BJ (cell line): ENCODE results near the gene ATXN7L3. TPM values are rescaled to one million over a fixed set of nuclear protein-coding genes. Genes with fewer than 3 reads are reported as not detected.
"Not testable (repeated sequence)": the region's sequence is repeated elsewhere in the genome, so short reads cannot be mapped to it uniquely, and the experiment has no call there.

Source experiments
- CTCF ChIA-PET: fragments of 350-600 bp; formaldehyde crosslinking; extraction: SDS; loops from one replicate; lab custom pipeline; 2021; ENCODE audit warnings: antibody characterized with exemption, inconsistent platforms; lab: Yijun Ruan, JAX
- POLR2A ChIA-PET: fragments of 300-600 bp; sonication (Branson Sonifier 250); formaldehyde crosslinking; extraction: SDS; loops from one replicate; lab custom pipeline; 2021; ENCODE audit warnings: antibody characterized with exemption; lab: Charles Lee
- DNase-seq: peaks from one replicate; pipeline ENCODE4 v3.0.0-alpha.2; 2011; ENCODE audit warnings: low read depth
- H3K27me3 ChIP-seq: 2 replicates; pipeline ENCODE4 v1.6.0; 2011; ENCODE audit warnings: low read length; ENCODE audit not compliant: control insufficient read depth, insufficient read depth
- H3K36me3 ChIP-seq: 2 replicates; pipeline ENCODE4 v1.5.1; 2011; ENCODE audit warnings: low read length; ENCODE audit not compliant: control insufficient read depth, insufficient read depth
- H3K4me3 ChIP-seq: 2 replicates; pipeline ENCODE4 v1.5.1; 2011; ENCODE audit warnings: low read depth, mild to moderate bottlenecking, control low read depth, low read length
- CTCF ChIP-seq: IDR thresholded peaks from 2 replicates; pipeline ENCODE4 v1.5.1; 2011; ENCODE audit warnings: low read depth, mild to moderate bottlenecking, control low read depth, inconsistent platforms, low read length, moderate library complexity; ENCODE audit not compliant: insufficient read depth
- polyA plus RNA-seq: library from polyadenylated mRNA; depleted of rRNA; stranded (reverse); fragments of >200 nt; gene quantifications from 2 replicates; pipeline ENCODE4 v1.2.3, GENCODE V29; 2011

ATXN7L3 gene
- polyA plus RNA-seq, 1 experiment: 47.0 TPM

GRCh38 chr17:44164476-44164875, 35.2 kb downstream of the ATXN7L3 start:
- H3K4me3 ChIP-seq: no peak overlapping the region
- CTCF ChIA-PET: no interaction called here
- POLR2A ChIA-PET: no interaction called here

GRCh38 chr17:44159519-44160210, 40.0 kb downstream of the ATXN7L3 start:
- ChIA-PET CTCF (interaction anchor here (0.6 to 3.6 kb wide), 3 partner anchors 9 to 38 kb away, joined by 3 to 25 read pairs (median 4); partner anchors contain the start of gene ASB16), POLR2A (no interaction called here)
- H3K36me3 ChIP-seq: peaks cover 2% of the 10 kb centered on the region; the same call in 1 of the 2 replicates
- TF ChIP-seq CTCF: no peak
- DNase-seq: no peak
- H3K4me3 ChIP-seq: no peak overlapping the region
- H3K27me3 ChIP-seq: no peaks in the 10 kb centered on the region

More at GRCh38 chr17:44164476-44164875, 35.2 kb downstream of the ATXN7L3 start:
- TF ChIP-seq CTCF: no peak
- DNase-seq: no peak
- Histone ChIP-seq H3K36me3 (no peaks in the 10 kb centered on the region; the same call in 1 of the 2 replicates), H3K27me3 (no peaks in the 10 kb centered on the region)

GRCh38 chr17:44155488-44155887, 44.2 kb downstream of the ATXN7L3 start:
- Histone ChIP-seq H3K4me3 (no peak overlapping the region), H3K36me3 (0 out of 2 replicates have a peak, but pooled peaks cover 2% of the 10 kb centered on the region), H3K27me3 (no peaks in the 10 kb centered on the region)
- TF ChIP-seq CTCF: no peak
- DNase-seq: no peak
- CTCF ChIA-PET: interaction anchor here (1.0 to 2.8 kb wide), 4 partner anchors 13 to 114 kb away, joined by 3 to 11 read pairs (median 6); partner anchors contain the start of genes ASB16 and HROB
- POLR2A ChIA-PET: interaction anchor here (0.6 kb wide), 1 partner anchor 16 kb away, joined by 16 read pairs; no protein-coding TSS in a partner anchor

GRCh38 chr17:44152875-44153274, 46.8 kb downstream of the ATXN7L3 start:
- Histone ChIP-seq H3K27me3 (no peaks in the 10 kb centered on the region), H3K4me3 (no peak overlapping the region), H3K36me3 (0 out of 2 replicates have a peak, but pooled peaks cover 2% of the 10 kb centered on the region)
- DNase-seq: no peak
- no peak for TF ChIP-seq CTCF
- ChIA-PET CTCF (interaction anchor here (0.7 to 0.9 kb wide), 2 partner anchors 8 to 14 kb away, joined by 3 to 4 read pairs; no protein-coding TSS in a partner anchor), POLR2A (no interaction called here)

- no peak for DNase-seq
- Histone ChIP-seq H3K4me3 (no peak overlapping the region), H3K27me3 (no peaks in the 10 kb centered on the region), H3K36me3 (0 out of 2 replicates have a peak, but pooled peaks cover 2% of the 10 kb centered on the region)
- ChIA-PET POLR2A (no interaction called here), CTCF (interaction anchor here (0.8 to 2.2 kb wide), 6 partner anchors 9 to 206 kb away, joined by 3 to 11 read pairs (median 4); no protein-coding TSS in a partner anchor)
- no peak for TF ChIP-seq CTCF
Observed at GRCh38 chr17:44149750-44150329, 49.8 kb downstream of the ATXN7L3 start.

GRCh38 chr17:44149066-44149465, 50.6 kb downstream of the ATXN7L3 start:
- H3K36me3 ChIP-seq, DNase-seq, H3K4me3 ChIP-seq, POLR2A ChIA-PET, H3K27me3 ChIP-seq: not testable (repeated sequence)
- CTCF ChIA-PET: interaction anchor here (0.9 to 1.4 kb wide), 2 partner anchors 19 to 270 kb away, joined by 3 to 4 read pairs; no protein-coding TSS in a partner anchor
